Vagina (tissue), 2 donors: ENCODE measurements around the gene CS.

Experiments
- POLR2A ChIP-seq, 2 donors: fragments of 450-650 bp; IDR thresholded peaks; one replicate each; pipeline ENCODE4 v1.6.1; 2017; ENCODE audit warnings: antibody characterized with exemption in 2 of 2, mild to moderate bottlenecking in 2 of 2, moderate library complexity in 2 of 2
- POLR2AphosphoS5 ChIP-seq, 2 donors: sonication (generic); formaldehyde crosslinking; IDR thresholded peaks; one replicate each; pipeline ENCODE4 v1.9.0; 2017; ENCODE audit warnings: antibody characterized with exemption in 2 of 2, mild to moderate bottlenecking in 2 of 2, low read depth in 1 of 2; ENCODE audit not compliant: insufficient read depth in 1 of 2
- TF ChIP-seq, protein P1 (sequence below), 3 experiments: fragments of 450-650 bp in 2 of 3; fragments of 200-600 bp in 1 of 3; sonication (generic) in 1 of 3; IDR thresholded peaks; one replicate each; pipeline ENCODE4 v1.5.1; 2017 to 2019; ENCODE audit warnings: antibody characterized with exemption in 3 of 3, mild to moderate bottlenecking in 2 of 3, moderate library complexity in 2 of 3

DNA sequence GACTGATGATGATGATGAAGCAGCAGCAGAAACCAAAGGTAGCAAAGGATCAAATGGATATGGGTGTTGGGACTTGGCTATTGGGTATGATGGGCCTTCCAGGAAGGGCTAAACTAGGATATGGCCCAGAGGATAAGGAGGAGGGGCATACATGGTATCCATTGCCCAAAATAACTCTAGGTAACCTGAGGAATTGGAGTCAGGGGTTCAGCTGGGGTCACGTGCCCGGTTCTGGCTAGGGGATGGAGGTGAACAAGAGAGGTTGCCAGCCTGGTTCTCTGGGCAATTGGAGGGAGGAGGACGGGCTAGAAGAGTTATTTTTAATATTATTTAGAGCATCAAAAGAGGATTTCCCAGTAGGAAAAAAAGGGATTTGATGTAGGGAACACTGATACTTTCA, 39.2 kb downstream of the CS start:
- TF ChIP-seq, protein P1, sequence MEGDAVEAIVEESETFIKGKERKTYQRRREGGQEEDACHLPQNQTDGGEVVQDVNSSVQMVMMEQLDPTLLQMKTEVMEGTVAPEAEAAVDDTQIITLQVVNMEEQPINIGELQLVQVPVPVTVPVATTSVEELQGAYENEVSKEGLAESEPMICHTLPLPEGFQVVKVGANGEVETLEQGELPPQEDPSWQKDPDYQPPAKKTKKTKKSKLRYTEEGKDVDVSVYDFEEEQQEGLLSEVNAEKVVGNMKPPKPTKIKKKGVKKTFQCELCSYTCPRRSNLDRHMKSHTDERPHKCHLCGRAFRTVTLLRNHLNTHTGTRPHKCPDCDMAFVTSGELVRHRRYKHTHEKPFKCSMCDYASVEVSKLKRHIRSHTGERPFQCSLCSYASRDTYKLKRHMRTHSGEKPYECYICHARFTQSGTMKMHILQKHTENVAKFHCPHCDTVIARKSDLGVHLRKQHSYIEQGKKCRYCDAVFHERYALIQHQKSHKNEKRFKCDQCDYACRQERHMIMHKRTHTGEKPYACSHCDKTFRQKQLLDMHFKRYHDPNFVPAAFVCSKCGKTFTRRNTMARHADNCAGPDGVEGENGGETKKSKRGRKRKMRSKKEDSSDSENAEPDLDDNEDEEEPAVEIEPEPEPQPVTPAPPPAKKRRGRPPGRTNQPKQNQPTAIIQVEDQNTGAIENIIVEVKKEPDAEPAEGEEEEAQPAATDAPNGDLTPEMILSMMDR (IDR thresholded peaks at IDR 0.05): no peak
- TF ChIP-seq POLR2AphosphoS5 (IDR thresholded peaks at IDR 0.05; ENCODE audit: insufficient read depth in 1 of 2, low read depth in 1 of 2): no peak
- TF ChIP-seq POLR2A (IDR thresholded peaks at IDR 0.05): no peak
